Stimulated activated naive CD8-positive, alpha-beta T cell treated with anti-CD3 and anti-CD28 coated beads, Interleukin-15, Interleukin-2, amounts not matched to agents 100 U/mL and 50 U/mL, for 24 hours (primary cell): Measurements from ENCODE around the gene TK1.

Experiments used
- ATAC-seq: fragments of 150-1000 bp; cut with Tn5 transposase; one replicate; pipeline ENCODE4 v1.10.0; 2021
- DNase-seq: peaks from one replicate; pipeline ENCODE4 v3.0.0; 2021

The TK1 gene

GRCh38 chr17:78133971-78134898 is 52.6 kb downstream of the TK1 start:
- DNase-seq (peak; percentile 76), ATAC-seq (peak; percentile 4)

DNA sequence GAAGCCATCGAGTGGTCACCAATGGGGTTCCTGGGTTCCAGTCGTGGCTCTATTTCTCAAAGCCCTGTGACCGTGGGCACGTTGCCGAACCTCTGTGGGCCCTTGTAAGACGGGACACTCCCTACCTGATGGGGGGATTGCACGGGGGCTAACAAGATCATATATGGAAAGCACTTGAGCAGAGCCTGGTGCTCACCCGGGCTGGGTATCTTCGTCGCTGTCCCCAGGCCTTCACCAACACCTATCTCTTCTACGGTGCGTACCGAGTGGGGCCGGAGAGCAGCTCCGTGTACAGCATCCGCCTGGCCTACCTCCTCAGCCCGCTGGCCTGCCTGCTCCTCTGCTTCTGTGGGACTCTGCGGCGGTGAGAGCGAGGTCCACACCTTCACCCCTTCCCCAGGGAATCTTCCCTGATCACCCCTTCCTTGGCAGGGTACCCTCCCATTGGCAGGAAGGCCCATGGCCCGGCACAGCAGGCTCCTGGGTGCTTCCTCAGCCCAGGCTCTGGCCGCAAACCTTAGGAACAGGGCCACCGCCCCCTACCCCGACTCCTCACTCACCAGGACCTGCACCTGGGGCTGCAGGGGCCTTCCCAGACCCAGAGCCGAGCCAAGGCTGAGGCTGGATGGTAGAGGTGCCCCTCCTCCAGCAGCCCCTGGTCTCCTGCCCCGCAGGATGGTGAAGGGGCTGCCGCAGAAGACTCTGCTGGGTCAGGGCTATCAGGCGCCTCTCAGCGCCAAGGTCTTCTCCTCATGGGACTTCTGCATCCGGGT is 53.5 kb downstream of the TK1 start:
- ATAC-seq (no peak), DNase-seq (no peak)

DNA sequence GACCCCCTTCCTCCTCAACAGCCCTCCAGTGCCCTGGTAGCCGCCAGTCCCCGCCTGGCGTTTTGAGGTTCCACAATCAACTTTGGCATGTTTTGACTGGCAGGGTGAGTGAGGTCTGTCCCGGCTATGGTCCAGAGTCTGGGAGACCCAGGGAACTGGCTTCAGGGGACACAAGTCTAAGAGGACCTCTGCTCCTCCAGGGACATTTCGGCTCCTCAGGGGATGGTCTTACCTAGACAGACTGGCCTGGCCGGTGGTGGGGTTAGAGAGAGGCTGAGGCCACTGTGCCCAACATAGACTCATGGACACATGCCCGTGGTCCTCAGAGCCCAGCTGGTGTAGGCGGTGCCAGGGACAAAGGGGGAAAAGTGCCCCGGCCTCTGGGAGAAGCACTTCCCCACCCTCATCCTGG is 54.1 kb downstream of the TK1 start:
- no peak for DNase-seq

GRCh38 chr17:78132084-78132676 is 54.7 kb downstream of the TK1 start:
- ATAC-seq (peak; percentile 15), DNase-seq (peak; percentile 83)

More for the DNA sequence above, 54.1 kb downstream of the TK1 start:
- ATAC-seq, result no peak

GRCh38 chr17:78131172-78132083 is 55.4 kb downstream of the TK1 start:
- DNase-seq (peak; percentile 70), ATAC-seq (peak; percentile 4)

DNA sequence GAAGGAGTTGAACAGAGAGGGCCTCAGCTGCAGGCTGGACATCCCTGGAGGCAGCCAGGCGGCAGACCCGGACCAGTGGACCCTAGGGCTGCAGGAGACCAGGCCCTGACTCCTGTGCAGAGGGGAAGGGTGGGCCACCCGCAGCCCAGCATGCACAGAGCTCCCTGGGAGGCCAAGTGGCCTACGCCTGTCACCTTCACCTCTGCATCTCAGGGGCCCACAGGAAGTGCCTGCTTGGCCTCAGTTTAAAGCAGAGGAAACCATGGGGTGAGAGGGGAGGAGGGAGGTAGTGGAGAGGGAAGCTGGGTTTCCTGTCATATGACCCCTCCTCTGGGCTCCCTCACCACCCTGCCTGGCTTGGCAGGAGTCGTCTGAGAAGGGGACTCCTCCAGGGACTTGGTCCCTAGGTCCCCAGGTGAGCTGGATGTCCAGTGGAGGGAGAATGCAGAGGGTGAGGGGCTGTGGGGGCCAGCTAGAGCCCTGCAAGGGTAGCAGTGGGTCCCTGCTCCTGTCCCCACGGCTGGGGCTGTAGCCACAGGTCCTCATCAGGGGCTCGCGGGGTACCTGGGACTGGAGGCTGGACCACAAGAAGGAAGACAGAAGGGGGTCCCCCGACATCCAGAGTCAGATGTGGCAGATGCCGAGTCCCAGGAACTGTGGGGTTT is 56.3 kb downstream of the TK1 start, which contains the start of gene TMC8:
TSS of gene TMC8 (plus strand) at position 335 of the 665 bp plus-strand sequence. CDS start 818 bp downstream, outside the sequence.
- ATAC-seq (peak; percentile 42), DNase-seq (peak; percentile 78)

GRCh38 chr17:78130090-78130436 is 56.8 kb downstream of the TK1 start:
- DNase-seq (no peak), ATAC-seq (no peak)

DNA sequence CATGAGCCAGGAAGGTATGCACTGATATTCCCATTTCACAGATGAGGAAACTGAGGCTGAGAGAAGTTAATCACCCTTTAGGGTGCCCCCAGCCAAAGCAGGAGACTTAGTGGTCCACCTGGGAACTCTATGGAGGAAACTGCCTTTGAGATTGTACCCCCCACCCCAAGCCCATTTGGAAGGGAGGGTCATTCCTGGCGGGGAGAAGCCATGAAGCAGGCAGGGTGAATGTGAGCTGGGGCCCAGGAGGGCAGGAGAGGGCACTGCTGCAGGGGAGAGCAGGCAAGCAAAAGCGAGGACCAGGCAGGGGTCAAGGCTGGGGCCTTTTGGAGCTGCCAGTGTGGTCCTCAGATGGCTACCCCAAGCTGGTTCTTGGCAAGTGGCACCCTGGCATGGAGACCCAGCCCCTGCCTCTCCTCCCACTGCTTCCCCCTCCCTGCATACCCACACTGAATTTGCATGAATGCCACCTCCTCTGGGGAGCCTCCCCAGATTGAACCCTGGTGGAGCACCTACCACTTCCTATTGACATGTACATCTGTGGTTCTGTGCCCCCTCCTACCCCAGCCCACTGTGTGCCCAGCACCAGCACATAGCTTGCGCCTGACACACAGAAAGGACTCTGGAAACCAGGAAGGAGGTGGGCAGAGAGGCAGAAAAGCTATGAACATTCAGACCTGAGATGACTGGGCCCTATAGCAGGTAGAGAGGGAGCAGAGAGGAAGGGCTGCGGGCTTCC is 57.3 kb downstream of the TK1 start:
- ATAC-seq, result no peak
- peak; percentile 66 for DNase-seq

DNA sequence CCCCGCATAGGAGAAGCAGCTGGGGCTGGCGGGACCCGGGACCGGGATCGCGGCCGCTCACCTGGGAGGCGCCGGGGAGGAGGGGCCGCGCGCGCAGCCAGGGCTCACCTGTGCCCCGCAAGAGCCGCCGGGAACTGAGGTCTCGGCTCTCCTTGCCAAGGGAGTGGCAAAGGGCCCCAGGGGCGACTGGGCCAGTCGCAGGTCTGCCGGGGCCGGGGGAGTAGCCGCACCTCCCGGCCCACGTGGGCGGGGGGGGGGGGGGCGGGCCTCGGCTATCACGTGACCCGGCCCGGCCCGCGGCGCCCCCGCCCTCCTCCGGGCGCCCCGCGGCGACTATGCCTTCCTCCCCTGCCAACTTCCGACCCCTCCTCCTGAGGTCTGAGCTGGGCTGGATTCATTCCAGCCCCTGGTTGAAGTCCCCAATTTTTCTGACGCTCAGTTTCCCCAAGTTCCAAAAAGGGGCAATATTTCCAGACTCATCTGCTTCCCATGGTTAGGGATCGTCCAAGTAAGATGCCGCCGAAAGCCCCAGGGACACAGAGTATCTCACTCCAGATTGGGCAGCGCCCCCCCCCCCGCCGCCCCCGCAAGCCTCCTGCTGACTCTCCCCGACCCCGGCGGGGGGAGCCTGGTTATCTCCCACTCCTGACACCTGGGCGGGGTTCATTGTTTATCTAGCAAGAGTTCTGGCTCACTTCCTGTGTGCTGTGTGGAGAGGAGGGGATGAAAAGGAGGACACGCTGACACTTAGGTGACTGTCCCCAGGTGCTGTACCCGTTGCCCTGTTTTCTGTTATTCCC is 58.1 kb downstream of the TK1 start, which contains the start of gene TMC6:
TSS of gene TMC6 (minus strand) at position 205 of the 800 bp plus-strand sequence. CDS start 1,923 bp downstream, outside the sequence.
- ATAC-seq (peak; percentile 1), DNase-seq (peak; percentile 75)

GRCh38 chr17:78127888-78128550 is 58.8 kb downstream of the TK1 start:
- DNase-seq, result no peak
- no peak for ATAC-seq

GRCh38 chr17:78127239-78127887 is 59.5 kb downstream of the TK1 start:
- DNase-seq, result peak; percentile 82

DNA sequence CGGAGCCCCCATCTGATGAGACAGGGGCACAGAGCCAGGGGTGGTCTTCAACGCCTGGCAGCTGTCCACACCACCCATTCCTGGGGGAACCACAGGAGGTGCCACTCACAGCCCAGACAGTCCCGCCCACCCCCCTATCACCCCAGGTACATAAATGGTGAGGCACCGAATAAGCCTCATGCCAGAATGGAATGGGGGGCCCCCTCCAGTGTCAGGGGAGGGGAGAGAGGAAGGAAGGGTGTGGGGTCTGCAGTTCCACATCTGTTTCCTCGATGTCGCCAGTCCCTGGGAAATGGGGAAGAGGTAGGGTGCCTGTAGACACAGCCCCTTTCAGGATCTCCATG is 60.0 kb downstream of the TK1 start:
- ATAC-seq (no peak), DNase-seq (no peak)

More at GRCh38 chr17:78127239-78127887, 59.5 kb downstream of the TK1 start:
- ATAC-seq, result peak; percentile 47

GRCh38 chr17:78125976-78126894 is 60.6 kb downstream of the TK1 start:
- no peak for ATAC-seq
- no peak for DNase-seq

GRCh38 chr17:78125138-78125913 is 61.5 kb downstream of the TK1 start:
- DNase-seq (no peak), ATAC-seq (no peak)

DNA sequence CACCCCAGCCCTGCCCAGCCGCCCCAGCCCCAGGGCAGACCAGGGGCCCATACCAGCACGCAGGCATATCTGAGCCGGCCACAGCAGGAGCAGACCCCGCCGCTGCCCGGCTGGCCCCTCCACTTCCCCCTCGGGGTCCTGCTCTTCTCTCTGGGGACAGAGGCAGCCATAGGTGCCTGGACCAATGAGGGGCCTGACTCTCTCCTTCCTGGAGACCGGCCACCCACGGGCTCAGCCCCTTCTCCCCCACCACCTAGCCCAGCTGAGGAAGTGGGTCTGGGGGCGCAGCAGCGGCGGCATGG is 62.1 kb downstream of the TK1 start:
- ATAC-seq (no peak), DNase-seq (no peak)
